Transverse colon (tissue), 4 donors: ENCODE data around the gene TNNI2. TPM values are rescaled to one million over a fixed set of nuclear protein-coding genes. Genes with fewer than 3 reads are reported as not detected.

Experiments used
- DNase-seq: peaks from one replicate; pipeline ENCODE4 v3.0.0-alpha.2; 2019
- H3K27ac ChIP-seq, 4 donors: fragments of 200-600 bp; sonication (generic); 2 replicates each; pipeline ENCODE4 v1.5.1; 2016 to 2018; ENCODE audit warnings: inconsistent platforms in 4 of 4
- H3K27me3 ChIP-seq: fragments of 200-600 bp; sonication (generic); 2 replicates; pipeline ENCODE4 v1.5.1; 2017; ENCODE audit warnings: inconsistent platforms
- H3K36me3 ChIP-seq, 4 donors: fragments of 200-600 bp; sonication (generic); 2 replicates each; pipeline ENCODE4 v1.5.1; 2017 to 2019; ENCODE audit warnings: inconsistent platforms in 4 of 4
- H3K4me1 ChIP-seq, 4 donors: fragments of 200-600 bp; sonication (generic); 2 replicates each; pipeline ENCODE4 v1.5.1; 2017 to 2020; ENCODE audit warnings: inconsistent platforms in 4 of 4
- H3K4me3 ChIP-seq, 4 donors: fragments of 200-600 bp; sonication (generic); 1 replicate in 1 of 4; 2 replicates in 3 of 4; pipeline versions ENCODE4 v1.5.1 to v1.6.1; 2017 to 2019; ENCODE audit warnings: inconsistent platforms in 4 of 4
- H3K9me3 ChIP-seq, 2 donors: fragments of 200-600 bp; sonication (generic); 2 replicates each; pipeline ENCODE4 v1.5.1; 2017 to 2019; ENCODE audit warnings: inconsistent platforms in 2 of 2
- EP300 ChIP-seq: sonication (generic); formaldehyde crosslinking; IDR thresholded peaks from one replicate; pipeline ENCODE4 v1.6.1; 2017; ENCODE audit warnings: antibody characterized with exemption, low read depth
- POLR2A ChIP-seq: fragments of 450-650 bp; IDR thresholded peaks from one replicate; pipeline ENCODE4 v1.6.1; 2016; ENCODE audit warnings: antibody characterized with exemption, mild to moderate bottlenecking, moderate library complexity
- POLR2AphosphoS5 ChIP-seq, 3 donors: sonication (generic); formaldehyde crosslinking; IDR thresholded peaks; one replicate each; pipeline ENCODE4 v1.6.1; 2016; ENCODE audit warnings: antibody characterized with exemption in 3 of 3
- WGBS, 2 donors: methylation state at CpG; one replicate each; pipeline ENCODE4 v1.1.5; 2018; ENCODE audit warnings: low coverage in 1 of 2; 5-methylcytosine and 5-hydroxymethylcytosine counted together
- in situ Hi-C, 4 donors: fragments of 200-750 bp; cut with MboI; loops; one replicate each; pipeline versions ENCODE4 v1.15.0 to v1.15.1; 2017; ENCODE audit warnings: low sequenced_read_pairs in 3 of 4, low pct_ligation_motif_present in 1 of 4, low pct_unique_long_range_greater_than_20kb in 1 of 4
- intact Hi-C: fragments of 100-400 bp; cut with DNase I; formaldehyde crosslinking; loops from one replicate; pipeline ENCODE4 v1.15.1; 2023; ENCODE audit warnings: low total_unique reads
- total RNA-seq, 4 donors: library from RNA; depleted of rRNA; stranded (reverse); fragments of >200 nt; gene quantifications; one replicate each; pipeline ENCODE4 v1.1.0, GENCODE V29; 2016
- TF ChIP-seq, protein P1 (sequence below), 5 experiments: fragments of 200-600 bp in 3 of 5; fragments of 450-650 bp in 2 of 5; sonication (generic) in 3 of 5; IDR thresholded peaks; 1 replicate in 2 of 5; 2 replicates in 3 of 5; pipeline ENCODE4 v1.5.1; 2016 to 2017; ENCODE audit warnings: antibody characterized with exemption in 5 of 5, inconsistent platforms in 3 of 5, mild to moderate bottlenecking in 2 of 5, moderate library complexity in 1 of 5

The TNNI2 gene
- total RNA-seq, 4 donors from 2014 or later: 3.5 to 35.9 TPM; not detected in 2

- no peaks in the 10 kb centered on the region for H3K27me3 ChIP-seq
- no peak for DNase-seq
- H3K36me3 ChIP-seq: no peaks in the 10 kb centered on the region
- no peak overlapping the region for H3K27ac ChIP-seq
- 92 to 100% methylated on average over 1 of the region's 1 CpG for WGBS, 2 donors
- in situ Hi-C loops (no loop called here), intact Hi-C loops (no loop called here)
- H3K4me1 ChIP-seq: peaks cover 15 to 21% (median 20%) of the 10 kb centered on the region in 4 donors
- TF ChIP-seq EP300 (no peak), POLR2AphosphoS5 (IDR thresholded peaks at IDR 0.05) (no peak), POLR2A (no peak)
- TF ChIP-seq, protein P1, sequence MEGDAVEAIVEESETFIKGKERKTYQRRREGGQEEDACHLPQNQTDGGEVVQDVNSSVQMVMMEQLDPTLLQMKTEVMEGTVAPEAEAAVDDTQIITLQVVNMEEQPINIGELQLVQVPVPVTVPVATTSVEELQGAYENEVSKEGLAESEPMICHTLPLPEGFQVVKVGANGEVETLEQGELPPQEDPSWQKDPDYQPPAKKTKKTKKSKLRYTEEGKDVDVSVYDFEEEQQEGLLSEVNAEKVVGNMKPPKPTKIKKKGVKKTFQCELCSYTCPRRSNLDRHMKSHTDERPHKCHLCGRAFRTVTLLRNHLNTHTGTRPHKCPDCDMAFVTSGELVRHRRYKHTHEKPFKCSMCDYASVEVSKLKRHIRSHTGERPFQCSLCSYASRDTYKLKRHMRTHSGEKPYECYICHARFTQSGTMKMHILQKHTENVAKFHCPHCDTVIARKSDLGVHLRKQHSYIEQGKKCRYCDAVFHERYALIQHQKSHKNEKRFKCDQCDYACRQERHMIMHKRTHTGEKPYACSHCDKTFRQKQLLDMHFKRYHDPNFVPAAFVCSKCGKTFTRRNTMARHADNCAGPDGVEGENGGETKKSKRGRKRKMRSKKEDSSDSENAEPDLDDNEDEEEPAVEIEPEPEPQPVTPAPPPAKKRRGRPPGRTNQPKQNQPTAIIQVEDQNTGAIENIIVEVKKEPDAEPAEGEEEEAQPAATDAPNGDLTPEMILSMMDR (IDR thresholded peaks at IDR 0.05): no peak
- no peaks in the 10 kb centered on the region for H3K9me3 ChIP-seq
- H3K4me3 ChIP-seq: no peak overlapping the region
These were observed 21.3 kb downstream of the TNNI2 start for GRCh38 chr11:1860108-1860507.

DNA sequence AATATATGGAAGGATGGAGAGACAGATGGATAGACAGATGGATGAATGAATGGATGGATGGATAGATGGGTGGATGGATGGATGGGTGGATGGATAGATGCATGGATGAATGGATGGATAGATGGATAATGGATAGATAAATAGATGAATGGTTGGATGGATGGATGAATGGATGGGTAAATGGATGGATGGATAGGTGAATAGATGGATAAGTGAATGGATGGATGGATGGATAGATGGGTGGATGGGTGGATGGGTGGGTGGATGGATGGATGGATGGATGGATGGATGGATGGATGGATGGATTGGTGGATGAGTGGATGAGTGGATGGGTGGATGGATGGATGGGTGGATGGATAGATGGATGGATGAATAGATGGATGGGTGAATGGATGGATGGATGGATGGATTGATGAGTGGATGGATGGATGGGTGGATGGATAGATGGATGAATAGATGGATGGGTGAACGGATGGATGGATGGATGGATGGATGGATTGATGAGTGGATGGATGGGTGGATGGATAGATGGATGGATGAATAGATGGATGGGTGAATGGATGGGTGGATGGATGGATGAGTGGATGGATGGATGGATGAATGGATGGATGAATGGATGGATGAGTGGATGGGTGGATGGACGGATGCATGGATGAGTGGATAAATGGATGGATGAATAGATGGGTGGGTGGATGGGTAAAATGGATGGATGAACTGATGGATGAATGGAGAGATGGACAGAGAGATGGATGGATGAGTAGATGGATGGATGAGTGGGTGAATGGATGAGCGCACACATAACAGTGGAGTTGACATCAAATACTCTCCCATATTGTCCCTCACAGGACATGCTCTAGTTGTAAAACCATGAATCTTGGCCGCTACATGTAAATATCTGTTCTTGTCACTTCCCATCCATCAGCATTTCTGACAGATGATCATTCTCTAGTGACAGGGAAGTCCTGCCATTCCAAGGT is 22.9 kb downstream of the TNNI2 start:
- Histone ChIP-seq H3K36me3 (no peaks in the 10 kb centered on the region), H3K9me3 (no peaks in the 10 kb centered on the region), H3K4me1 (peaks cover 22 to 29% (median 26%) of the 10 kb centered on the region in 4 donors), H3K4me3 (no peak overlapping the region), H3K27me3 (no peaks in the 10 kb centered on the region), H3K27ac (no peak overlapping the region)
- TF ChIP-seq, protein P1 (IDR thresholded peaks at IDR 0.05): no peak
- TF ChIP-seq POLR2A (no peak), POLR2AphosphoS5 (IDR thresholded peaks at IDR 0.05) (no peak), EP300 (no peak)
- in situ Hi-C loops: no loop called here
- DNase-seq: no peak
- intact Hi-C loops: no loop called here
- WGBS, 2 donors: 93% methylated on average over 4 of the region's 4 CpGs

DNA sequence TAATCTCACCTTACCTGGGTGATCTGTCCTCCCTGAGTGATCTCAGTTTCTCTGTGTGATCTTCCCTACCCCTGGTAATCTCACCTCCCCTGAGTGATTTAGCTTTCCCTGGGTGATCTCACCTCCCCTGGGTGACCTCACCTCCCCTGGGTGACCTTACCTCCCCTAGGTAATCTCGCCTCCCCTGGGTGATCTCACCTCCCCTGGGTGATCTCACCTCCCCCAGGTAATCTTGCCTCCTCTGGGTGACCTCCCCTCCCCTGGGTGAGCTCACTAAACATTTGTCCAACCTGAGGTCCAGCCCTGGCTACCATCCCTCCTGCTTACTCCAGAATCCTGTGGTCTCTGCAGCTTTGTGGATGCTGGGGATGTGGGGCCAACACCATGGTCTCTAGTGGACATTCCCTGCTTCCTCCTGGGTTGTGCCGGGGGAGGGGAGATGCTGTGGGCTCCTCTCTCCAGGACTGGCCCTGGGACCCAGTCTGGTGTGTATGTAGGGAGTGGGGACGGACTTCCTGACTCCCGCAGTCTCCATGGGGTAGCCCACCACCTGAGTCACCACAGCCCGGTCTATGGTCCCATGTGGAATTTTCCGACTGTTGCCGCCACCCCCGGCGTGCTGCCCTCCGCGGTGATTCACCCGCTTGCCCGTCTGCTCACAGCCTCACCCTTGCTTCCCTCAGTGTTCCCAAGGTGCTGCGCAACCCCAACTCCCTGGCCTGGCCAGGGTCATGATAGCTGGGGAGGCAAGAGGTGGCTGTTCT is 24.0 kb downstream of the TNNI2 start:
- intact Hi-C loops (no loop called here), in situ Hi-C loops (no loop called here)
- no peak overlapping the region for H3K4me3 ChIP-seq
- TF ChIP-seq, protein P1 (IDR thresholded peaks at IDR 0.05): no peak
- TF ChIP-seq EP300 (no peak), POLR2AphosphoS5 (IDR thresholded peaks at IDR 0.05) (no peak), POLR2A (no peak)
- H3K4me1 ChIP-seq: peaks cover 22 to 32% (median 27%) of the 10 kb centered on the region in 4 donors
- H3K9me3 ChIP-seq: no peaks in the 10 kb centered on the region
- H3K36me3 ChIP-seq: no peaks in the 10 kb centered on the region
- H3K27ac ChIP-seq: peak overlapping the region; percentile 68 to 86 (median 82)
- no peaks in the 10 kb centered on the region for H3K27me3 ChIP-seq
- WGBS, 2 donors: 70 to 100% methylated on average over 1 to 13 of the region's 14 CpGs
- no peak for DNase-seq
